HG03558 (cell line): ENCODE results near the gene ZC3H4.
"Not testable (repeated sequence)": the region's sequence is repeated elsewhere in the genome, so short reads cannot be mapped to it uniquely, and the experiment has no call there.

Experiments used
- ATAC-seq: cut with Tn5 transposase; IDR thresholded peaks from one replicate; pipeline ENCODE4 v1.9.1; 2021; ENCODE audit warnings: moderate number of reproducible peaks; ENCODE audit not compliant: unreplicated experiment; ENCODE audit errors: extremely low read depth

ZC3H4 gene

DNA sequence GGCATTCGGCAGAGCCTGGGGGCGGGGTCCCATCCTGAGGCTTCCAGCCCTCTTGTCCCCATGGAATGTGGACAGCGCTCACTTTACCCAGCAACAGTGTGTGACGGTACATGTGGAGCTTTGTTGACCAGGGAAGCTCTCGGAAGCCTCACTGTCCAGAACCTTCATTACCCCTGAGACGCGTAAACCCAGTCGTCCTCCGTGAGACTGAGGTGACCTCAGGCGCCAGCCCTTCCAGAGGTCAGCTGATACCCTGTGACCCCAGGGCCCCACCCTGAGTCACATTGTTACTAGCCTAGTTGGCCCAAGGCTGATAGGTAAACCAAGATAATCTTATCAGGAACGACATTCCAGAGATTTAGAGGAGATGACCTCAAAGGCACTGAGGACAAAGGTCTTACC, 55.0 kb downstream of the ZC3H4 start:
- no peak for ATAC-seq

GRCh38 chr19:47057328-47057727, 56.2 kb downstream of the ZC3H4 start:
- no peak for ATAC-seq

DNA sequence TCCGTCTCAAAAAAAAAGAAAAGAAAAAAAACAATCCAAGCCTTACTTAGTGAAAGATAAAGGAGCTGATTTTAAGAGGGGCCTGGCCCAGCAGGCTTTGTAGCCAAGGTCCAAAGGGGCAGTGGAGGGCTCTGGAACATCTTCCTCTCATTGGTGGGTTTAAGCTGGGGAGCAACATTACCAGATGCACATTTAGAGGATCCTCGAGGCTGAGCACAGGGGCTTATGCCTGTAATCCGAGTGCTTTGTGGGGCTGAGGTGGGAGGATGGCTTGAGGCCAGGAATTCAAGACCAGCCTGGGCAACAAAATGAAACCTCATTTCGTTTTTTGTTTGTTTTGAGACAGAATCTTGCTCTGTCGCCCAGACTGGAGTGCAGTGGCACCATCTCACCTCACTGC, 57.2 kb downstream of the ZC3H4 start:
- no peak for ATAC-seq

- not testable (repeated sequence) for ATAC-seq
Measured at GRCh38 chr19:47050562-47050961, 63.0 kb downstream of the ZC3H4 start.

GRCh38 chr19:47049307-47049700, 64.3 kb downstream of the ZC3H4 start:
- ATAC-seq: no peak

DNA sequence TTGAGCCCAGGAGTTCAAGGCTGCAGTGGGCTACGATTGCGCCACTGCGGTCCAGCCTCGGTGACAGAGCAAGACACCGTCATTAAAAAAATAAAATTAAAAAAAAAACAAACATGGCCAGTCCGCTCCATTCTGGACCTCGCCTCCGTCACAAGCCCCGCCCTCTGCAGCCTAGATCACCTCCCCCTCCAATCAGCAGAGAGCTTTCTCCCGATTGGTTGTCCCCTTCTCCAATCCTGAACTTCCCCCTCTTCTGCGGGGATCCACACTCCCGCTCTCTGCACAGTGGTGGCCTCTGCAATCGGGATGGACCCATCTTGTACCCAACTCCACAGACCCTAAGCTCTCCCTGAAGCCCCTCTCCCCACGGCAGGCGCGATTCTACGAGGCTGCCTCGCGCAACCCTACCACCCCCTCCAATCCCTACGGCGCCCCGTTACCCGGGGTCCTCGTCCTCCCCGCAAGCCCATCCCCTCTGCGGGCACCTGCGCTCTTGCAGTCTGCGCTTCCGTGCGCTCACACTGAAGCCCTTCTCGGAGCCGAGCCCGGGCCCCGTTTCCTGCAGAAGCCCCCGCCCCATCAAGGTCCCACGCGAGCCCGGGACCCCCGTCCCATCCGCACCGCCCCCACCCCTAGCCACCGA, 65.7 kb downstream of the ZC3H4 start:
- ATAC-seq: no peak

GRCh38 chr19:47047272-47047762, 66.3 kb downstream of the ZC3H4 start:
- no peak for ATAC-seq

GRCh38 chr19:47045867-47046470, 67.6 kb downstream of the ZC3H4 start:
- no peak for ATAC-seq

GRCh38 chr19:47044946-47045866, 68.4 kb downstream of the ZC3H4 start:
- ATAC-seq: no peak

DNA sequence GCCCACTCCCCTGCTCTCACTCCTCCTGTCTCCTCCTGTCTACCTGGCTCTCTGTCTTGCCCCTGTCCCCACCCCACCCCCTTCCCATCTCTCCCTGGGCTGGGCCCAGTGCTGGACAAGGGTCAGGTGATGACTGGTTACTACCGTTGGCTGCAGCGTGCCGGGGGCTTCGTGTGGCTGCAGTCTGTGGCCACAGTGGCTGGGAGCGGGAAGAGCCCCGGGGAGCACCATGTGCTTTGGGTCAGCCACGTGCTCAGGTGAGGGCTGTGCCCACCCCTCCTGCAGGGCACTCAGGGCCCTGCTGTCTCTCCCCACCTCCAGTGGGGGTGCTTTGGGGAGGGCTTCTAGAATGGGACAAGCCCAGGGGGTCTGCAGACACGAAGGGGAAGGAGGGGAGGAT, 72.7 kb downstream of the ZC3H4 start:
- no peak for ATAC-seq

GRCh38 chr19:47039239-47039874, 74.2 kb downstream of the ZC3H4 start:
- no peak for ATAC-seq

GRCh38 chr19:47037766-47038165, 75.8 kb downstream of the ZC3H4 start:
- ATAC-seq: no peak

DNA sequence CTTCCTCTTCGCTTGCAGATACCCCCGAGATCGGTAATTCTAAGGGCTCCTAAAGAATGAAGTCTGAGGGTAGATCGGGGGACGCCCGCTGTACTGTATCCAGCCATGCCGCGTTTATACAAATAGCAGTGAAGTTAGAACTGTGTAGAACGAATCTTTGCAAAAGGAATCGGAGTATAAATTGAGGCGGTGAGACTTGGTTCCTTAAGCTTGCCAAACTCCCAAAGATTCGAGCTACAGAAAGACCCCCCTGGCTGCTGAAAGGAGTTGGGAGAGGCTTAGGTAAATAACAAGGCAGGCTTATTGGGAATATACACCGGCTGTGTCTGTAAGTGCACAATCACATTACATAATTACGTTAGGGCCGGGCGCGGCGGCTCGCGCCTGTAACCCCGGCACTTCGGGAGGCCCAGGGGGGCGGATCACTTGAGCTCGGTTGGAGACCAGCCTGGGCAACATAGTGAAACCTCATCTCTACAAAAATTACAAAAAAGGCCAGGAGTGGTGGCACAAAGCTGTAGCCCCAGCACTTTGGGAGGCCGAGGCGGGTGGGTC, 77.4 kb downstream of the ZC3H4 start:
- no peak for ATAC-seq

DNA sequence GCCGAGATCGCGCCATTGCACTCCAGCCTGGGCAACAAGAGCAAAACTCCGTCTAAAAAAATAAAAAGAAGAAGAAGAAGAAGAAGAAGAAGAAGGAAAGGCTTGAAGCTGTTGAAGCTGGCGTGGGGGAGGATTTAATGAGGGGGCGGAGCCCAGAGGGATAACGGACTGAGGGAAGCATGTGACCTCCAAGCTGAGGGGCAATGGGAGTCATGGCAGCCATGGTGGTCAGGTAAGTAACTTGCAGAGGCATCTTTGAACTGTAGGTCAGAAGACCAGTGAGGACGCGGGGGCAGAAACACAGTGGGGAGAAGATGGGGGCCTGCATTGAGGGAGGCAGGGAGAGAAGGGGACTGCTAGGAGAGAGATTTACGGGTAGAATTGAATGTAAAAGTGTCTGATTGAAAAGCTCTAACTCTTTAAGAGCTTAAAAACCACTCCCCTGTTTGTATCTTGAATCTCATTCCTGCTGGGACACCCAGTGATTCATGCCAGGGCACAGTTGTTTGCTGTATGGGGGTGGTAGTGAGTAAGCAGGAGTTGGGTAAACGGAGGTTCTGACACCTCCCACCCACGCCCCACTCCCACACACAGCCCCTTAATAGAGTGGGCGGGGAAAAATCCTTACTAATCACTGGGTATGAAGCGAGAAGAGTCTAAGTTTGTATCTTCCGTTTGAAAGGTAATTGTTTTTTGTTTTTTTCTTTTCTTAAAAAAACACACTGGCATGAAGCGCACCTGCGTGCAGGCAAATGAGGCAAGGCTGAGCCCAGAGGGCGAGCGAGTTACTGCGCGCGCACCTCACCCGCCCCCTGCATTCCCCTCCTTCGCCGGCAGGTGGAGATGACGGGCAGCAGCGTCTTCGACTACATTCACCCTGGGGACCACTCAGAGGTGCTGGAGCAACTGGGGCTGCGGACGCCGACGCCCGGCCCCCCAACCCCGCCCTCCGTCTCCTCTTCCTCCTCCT, 78.2 kb downstream of the ZC3H4 start:
- ATAC-seq: no peak

DNA sequence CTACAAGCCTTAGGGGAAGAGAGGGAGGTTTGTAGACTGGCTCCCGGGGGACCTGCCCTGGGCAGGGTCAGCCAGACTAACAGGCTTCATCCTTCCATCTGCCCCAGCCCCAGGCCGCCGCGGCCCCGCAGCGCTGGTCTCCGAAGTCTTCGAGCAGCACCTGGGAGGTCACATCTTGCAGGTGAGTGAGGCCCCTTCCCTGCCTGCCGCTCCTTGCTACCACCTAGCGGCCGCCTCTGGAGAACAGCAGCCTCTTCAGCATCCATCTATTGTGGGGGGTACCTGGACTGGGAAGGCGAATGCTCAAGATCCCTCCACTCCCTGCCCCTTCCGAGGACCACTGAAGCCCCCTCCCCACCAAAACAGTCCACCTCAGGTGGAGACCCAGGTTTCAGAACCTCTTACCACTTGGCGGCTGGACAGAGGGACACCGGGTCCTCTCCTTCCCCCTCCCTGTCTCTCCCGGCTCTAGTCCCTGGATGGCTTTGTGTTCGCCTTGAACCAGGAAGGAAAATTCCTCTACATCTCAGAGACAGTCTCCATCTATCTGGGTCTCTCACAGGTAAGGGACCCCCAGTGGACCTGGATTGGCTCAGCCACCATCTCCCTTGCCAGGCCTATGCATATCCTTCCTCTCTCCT, 81.3 kb downstream of the ZC3H4 start:
- no peak for ATAC-seq

DNA sequence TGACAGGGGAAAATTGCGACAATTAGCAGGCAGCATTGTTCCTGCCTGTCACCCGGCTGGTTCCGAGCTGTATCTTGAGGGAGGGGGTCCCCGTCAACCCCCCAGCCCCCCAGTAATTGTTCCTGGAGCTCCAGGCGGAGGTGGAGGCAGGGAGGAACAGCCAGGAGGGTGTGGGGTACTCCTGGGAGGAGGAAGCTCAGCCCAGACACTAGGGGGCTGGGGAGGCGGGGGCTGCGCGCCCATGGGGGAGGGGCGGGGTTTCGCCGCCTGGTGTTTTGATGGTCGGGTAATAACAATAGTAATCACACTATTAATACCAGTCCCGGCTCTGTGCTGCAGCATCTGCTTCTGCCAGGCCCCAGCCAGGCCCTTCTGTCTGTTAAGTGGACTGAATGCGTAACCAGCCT, 85.4 kb downstream of the ZC3H4 start:
- ATAC-seq: no peak

DNA sequence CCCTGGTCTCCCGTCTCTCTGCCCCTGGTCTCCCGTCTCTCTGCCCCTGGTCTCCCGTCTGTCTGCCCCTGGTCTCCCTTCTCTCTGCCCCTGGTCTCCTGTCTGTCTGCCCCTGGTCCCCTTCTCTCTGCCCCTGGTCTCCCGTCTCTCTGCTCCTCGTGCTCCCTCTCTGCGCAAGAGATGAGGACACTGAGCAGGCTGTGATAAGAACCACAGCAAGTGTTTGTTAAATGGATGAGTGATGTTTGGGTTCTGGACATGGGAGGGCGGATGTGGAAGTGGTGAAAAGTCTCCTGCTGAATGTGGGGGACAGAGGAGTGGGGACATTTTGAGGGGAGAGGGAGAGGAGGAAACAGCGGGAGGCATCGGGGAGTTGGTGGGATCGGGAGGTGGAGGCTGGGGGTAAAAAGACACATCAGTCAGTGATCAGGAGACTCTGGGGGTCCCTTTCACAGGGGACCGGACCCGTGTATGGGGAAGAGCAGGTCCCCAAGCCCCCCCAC, 85.9 kb downstream of the ZC3H4 start:
- no peak for ATAC-seq

- ATAC-seq: no peak
Measured at GRCh38 chr19:47026889-47027288, 86.7 kb downstream of the ZC3H4 start.

GRCh38 chr19:47026156-47026555, 87.4 kb downstream of the ZC3H4 start:
- no peak for ATAC-seq
